Stomach (tissue), 9 donors: ENCODE measurements around the gene SFMBT1. TPM values are rescaled to one million over a fixed set of nuclear protein-coding genes. Genes with fewer than 3 reads are reported as not detected.

Experiments used
- DNase-seq, 2 donors: peaks; one replicate each; pipeline versions ENCODE4 v3.0.0 to v3.0.0-alpha.2; 2013 to 2019
- H3K27ac ChIP-seq, 5 donors: fragments of 200-600 bp in 4 of 5; sonication (generic) in 4 of 5; one replicate each; pipeline ENCODE4 v1.5.1; 2013 to 2019; ENCODE audit warnings: mild to moderate bottlenecking in 1 of 5, moderate library complexity in 1 of 5
- H3K27me3 ChIP-seq, 3 donors: fragments of 200-600 bp; sonication (generic); one replicate each; pipeline ENCODE4 v1.5.1; 2017 to 2019; ENCODE audit warnings: mixed run types in 1 of 3
- H3K36me3 ChIP-seq, 4 donors: fragments of 200-600 bp; sonication (generic); 1 replicate in 3 of 4; 2 replicates in 1 of 4; pipeline ENCODE4 v1.5.1; 2016 to 2019
- H3K4me1 ChIP-seq, 4 donors: fragments of 200-600 bp; sonication (generic); one replicate each; pipeline ENCODE4 v1.5.1; 2016 to 2019
- H3K4me3 ChIP-seq, 4 donors: fragments of 200-600 bp; sonication (generic) in 3 of 4; one replicate each; pipeline ENCODE4 v1.5.1; 2016 to 2019; ENCODE audit warnings: mild to moderate bottlenecking in 1 of 4
- H3K9me3 ChIP-seq, 4 donors: fragments of 200-600 bp; sonication (generic); one replicate each; pipeline ENCODE4 v1.5.1; 2016 to 2019
- EP300 ChIP-seq: sonication (generic); formaldehyde crosslinking; IDR thresholded peaks from one replicate; pipeline ENCODE4 v1.6.1; 2017; ENCODE audit warnings: antibody characterized with exemption
- POLR2A ChIP-seq, 4 donors: fragments of 450-650 bp; IDR thresholded peaks; one replicate each; pipeline ENCODE4 v1.6.1; 2016; ENCODE audit warnings: antibody characterized with exemption in 4 of 4, control low read depth in 2 of 4, mild to moderate bottlenecking in 1 of 4, moderate library complexity in 1 of 4
- POLR2AphosphoS5 ChIP-seq, 3 donors: sonication (generic); formaldehyde crosslinking; IDR thresholded peaks; one replicate each; pipeline ENCODE4 v1.6.1; 2016; ENCODE audit warnings: antibody characterized with exemption in 3 of 3
- WGBS, 5 donors: extraction: QIAGEN DNeasy Blood & Tissue Kit in 3 of 5; methylation state at CpG; one replicate each; pipeline versions ENCODE4 v1.1.5 to v1.1.7; 2013 to 2018; 5-methylcytosine and 5-hydroxymethylcytosine counted together
- intact Hi-C: fragments of 100-400 bp; cut with DNase I; formaldehyde crosslinking; loops from one replicate; pipeline ENCODE4 v1.15.1; 2023; ENCODE audit warnings: low total_unique reads
- polyA plus RNA-seq, 3 donors: library from polyadenylated mRNA; stranded (reverse); fragments of 200-250 nt; gene quantifications; one replicate each; pipeline ENCODE4 v1.2.3, GENCODE V29; 2013
- total RNA-seq, 5 donors: library from RNA; depleted of rRNA; stranded (reverse); fragments of >200 nt; gene quantifications; one replicate each; pipeline versions ENCODE4 v1.1.0 to v1.2.3, GENCODE V29; 2014 to 2016
- TF ChIP-seq, protein P1 (sequence below), 7 experiments: fragments of 450-650 bp in 4 of 7; fragments of 200-600 bp in 3 of 7; sonication (generic) in 3 of 7; IDR thresholded peaks; one replicate each; pipeline ENCODE4 v1.5.1; 2016 to 2019; ENCODE audit warnings: antibody characterized with exemption in 7 of 7, control low read depth in 2 of 7, mild to moderate bottlenecking in 1 of 7
- donor health status: healthy with polysubstance abuse.
- donor health status: Bipolar disorder and iron deficiency.
- donor health status: healthy.

The SFMBT1 gene
- total and polyA plus RNA-seq, 8 donors, result 2.7 to 29.4 (median 6.5) TPM

DNA sequence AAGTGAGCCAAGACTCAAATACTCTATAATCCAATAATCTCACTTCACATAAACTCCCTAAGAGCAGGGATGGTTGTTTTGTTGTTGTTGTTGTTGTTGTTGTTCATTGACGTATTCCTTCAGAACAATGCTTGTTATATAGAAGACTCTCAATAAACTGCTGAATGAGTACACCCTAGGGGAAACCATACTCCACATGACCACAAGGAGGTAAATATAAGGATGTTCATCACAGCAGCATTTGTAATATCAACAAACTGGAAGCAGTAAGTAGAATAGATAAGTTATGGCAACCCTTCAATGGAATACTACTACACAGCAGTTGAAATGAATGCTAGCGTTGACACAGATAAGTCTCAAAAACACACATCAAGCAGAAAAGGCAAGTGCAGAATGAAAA is 86.1 kb downstream of the SFMBT1 start:
- no peaks in the 10 kb centered on the region for H3K9me3 ChIP-seq
- intact Hi-C loops, result no loop called here
- no peaks in the 10 kb centered on the region for H3K36me3 ChIP-seq

DNA sequence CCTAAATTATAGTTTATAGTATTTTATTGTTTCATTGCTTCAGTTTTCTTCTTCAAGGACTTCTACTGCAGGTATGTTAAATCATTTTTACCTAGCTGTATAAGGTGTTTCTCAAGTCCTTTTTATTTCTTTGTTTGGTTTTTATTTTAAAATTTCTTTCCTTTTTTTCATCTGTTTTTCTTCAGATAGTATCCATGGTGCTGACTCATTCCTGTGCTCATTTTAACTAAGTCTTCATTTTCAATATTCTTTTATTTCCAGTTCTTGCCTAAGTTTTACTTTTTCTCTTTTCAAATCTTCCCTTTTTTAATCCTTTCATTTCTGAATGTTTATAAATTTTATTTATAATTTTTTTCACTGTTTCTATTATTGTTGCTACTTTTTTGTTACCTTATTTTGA is 106.3 kb downstream of the SFMBT1 start:
- TF ChIP-seq POLR2AphosphoS5 (IDR thresholded peaks at IDR 0.05) (no peak), EP300 (no peak), POLR2A (IDR thresholded peaks at IDR 0.05) (no peak)
- TF ChIP-seq, protein P1, sequence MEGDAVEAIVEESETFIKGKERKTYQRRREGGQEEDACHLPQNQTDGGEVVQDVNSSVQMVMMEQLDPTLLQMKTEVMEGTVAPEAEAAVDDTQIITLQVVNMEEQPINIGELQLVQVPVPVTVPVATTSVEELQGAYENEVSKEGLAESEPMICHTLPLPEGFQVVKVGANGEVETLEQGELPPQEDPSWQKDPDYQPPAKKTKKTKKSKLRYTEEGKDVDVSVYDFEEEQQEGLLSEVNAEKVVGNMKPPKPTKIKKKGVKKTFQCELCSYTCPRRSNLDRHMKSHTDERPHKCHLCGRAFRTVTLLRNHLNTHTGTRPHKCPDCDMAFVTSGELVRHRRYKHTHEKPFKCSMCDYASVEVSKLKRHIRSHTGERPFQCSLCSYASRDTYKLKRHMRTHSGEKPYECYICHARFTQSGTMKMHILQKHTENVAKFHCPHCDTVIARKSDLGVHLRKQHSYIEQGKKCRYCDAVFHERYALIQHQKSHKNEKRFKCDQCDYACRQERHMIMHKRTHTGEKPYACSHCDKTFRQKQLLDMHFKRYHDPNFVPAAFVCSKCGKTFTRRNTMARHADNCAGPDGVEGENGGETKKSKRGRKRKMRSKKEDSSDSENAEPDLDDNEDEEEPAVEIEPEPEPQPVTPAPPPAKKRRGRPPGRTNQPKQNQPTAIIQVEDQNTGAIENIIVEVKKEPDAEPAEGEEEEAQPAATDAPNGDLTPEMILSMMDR (IDR thresholded peaks at IDR 0.05), result no peak
- peaks cover 0 to 28% (median 14%) of the 10 kb centered on the region in 4 donors for H3K36me3 ChIP-seq
- no peaks in the 10 kb centered on the region for H3K9me3 ChIP-seq
- DNase-seq, result no peak
- H3K27me3 ChIP-seq, result no peaks in the 10 kb centered on the region
- peaks cover 0 to 6% (median 0%) of the 10 kb centered on the region in 4 donors for H3K4me1 ChIP-seq
- intact Hi-C loops, result no loop called here
- no peak overlapping the region for H3K4me3 ChIP-seq
- H3K27ac ChIP-seq, result no peak overlapping the region

More for the DNA sequence above, 86.1 kb downstream of the SFMBT1 start:
- no peak overlapping the region for H3K27ac ChIP-seq
- DNase-seq, result no peak
- H3K4me1 ChIP-seq, result no peaks in the 10 kb centered on the region
- no peak for TF ChIP-seq POLR2AphosphoS5 (IDR thresholded peaks at IDR 0.05)
- TF ChIP-seq, protein P1 (IDR thresholded peaks at IDR 0.05), result no peak
- TF ChIP-seq POLR2A (IDR thresholded peaks at IDR 0.05), result no peak
- TF ChIP-seq EP300, result no peak
- H3K27me3 ChIP-seq, result no peaks in the 10 kb centered on the region
- WGBS, 5 donors, result 88 to 93% (median 92%) methylated on average over 2 of the region's 2 CpGs
- H3K4me3 ChIP-seq, result no peak overlapping the region

DNA sequence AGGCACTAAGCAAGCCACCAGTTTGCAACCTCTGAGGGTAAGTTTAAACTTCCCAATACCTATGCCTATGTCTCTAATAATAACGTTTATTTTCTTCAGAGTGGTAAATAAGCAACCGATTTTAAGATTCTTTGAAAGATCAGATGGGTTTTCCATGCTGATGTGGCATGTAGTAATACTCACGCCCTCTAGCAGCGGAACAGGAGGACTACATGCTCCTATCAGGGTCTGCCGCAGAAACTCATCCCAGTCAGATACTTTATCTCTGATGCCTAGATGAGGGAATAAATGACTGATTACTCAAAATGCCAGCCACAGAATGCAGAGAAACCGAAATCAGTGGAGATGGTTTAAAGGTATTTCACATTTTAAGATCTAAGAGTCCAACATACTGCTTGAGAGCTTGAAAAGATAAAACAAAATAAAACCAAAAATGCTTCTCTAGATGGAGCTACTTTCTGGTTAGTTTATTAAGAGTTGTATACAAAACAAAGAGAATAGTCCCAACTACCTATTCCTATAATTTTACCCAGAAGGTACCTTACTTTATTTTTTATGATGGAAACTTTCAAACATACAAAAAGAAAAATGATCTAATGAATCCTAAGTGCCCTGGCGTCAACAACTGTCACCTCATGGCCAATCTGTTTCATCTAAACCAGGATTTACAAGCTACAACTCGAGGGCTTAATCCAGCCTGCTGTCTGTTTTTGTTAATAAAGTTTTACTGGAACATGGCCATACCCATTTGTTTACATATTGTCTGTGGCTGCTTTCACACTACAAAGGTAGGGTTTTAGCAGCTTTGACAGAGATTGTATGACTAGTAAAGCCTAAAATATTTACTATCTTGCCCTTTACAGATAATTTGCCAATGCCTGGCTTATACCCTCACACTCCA is 111.0 kb downstream of the SFMBT1 start:
- intact Hi-C loops, result no loop called here
- peaks cover 0 to 28% (median 11%) of the 10 kb centered on the region in 4 donors for H3K36me3 ChIP-seq
- no peak overlapping the region for H3K27ac ChIP-seq
- H3K4me3 ChIP-seq, result no peak overlapping the region
- WGBS, 5 donors, result 13 to 16% (median 15%) methylated on average over 8 of the region's 8 CpGs
- no peaks in the 10 kb centered on the region for H3K9me3 ChIP-seq
- H3K27me3 ChIP-seq, result no peaks in the 10 kb centered on the region
- peaks cover 0 to 9% (median 0%) of the 10 kb centered on the region in 4 donors for H3K4me1 ChIP-seq
- TF ChIP-seq EP300, result no peak
- TF ChIP-seq, protein P1 (IDR thresholded peaks at IDR 0.05), result peak in 5 of 7 experiments; percentile 26 to 79 (median 69)
- peak; percentile 33 to 77 for DNase-seq

DNA sequence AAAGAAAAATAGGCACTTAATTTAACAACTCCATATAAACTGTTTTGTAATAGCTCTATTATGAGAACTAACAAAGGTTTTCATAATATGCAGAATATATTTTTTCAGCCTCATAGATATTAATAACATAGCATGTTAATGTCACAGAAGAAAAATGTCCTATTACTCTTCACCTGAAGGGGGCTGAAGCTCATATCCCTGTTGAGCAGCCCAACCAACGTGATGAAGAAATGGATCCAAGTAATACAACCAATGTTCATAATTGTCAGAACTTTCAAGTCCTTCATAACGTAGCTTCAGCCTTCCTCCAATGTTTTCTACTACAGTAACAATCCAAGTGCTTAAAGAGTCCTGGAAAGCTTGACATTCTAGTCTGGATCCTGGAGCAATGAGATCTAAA is 114.0 kb downstream of the SFMBT1 start:
- peaks cover 0 to 9% (median 0%) of the 10 kb centered on the region in 4 donors for H3K4me1 ChIP-seq
- no peak for DNase-seq
- H3K4me3 ChIP-seq, result no peak overlapping the region
- H3K27me3 ChIP-seq, result no peaks in the 10 kb centered on the region
- peaks cover 3 to 51% (median 29%) of the 10 kb centered on the region in 4 donors for H3K36me3 ChIP-seq
- no peak for TF ChIP-seq EP300
- no peak for TF ChIP-seq POLR2AphosphoS5 (IDR thresholded peaks at IDR 0.05)
- TF ChIP-seq POLR2A (IDR thresholded peaks at IDR 0.05), result no peak
- TF ChIP-seq, protein P1 (IDR thresholded peaks at IDR 0.05), result no peak
- H3K27ac ChIP-seq, result no peak overlapping the region
- WGBS, 5 donors, result 66 to 83% (median 80%) methylated on average over 2 of the region's 2 CpGs
- intact Hi-C loops, result no loop called here
- H3K9me3 ChIP-seq, result no peaks in the 10 kb centered on the region
